Neural cell (in vitro differentiated cells): ENCODE measurements around the gene DUSP22.

ENCODE experiments used
- CTCF ChIP-seq: fragments of 450-650 bp; IDR thresholded peaks from 2 replicates; pipeline ENCODE4 v1.5.1; 2014; ENCODE audit warnings: antibody characterized with exemption, mild to moderate bottlenecking, moderate library complexity; ENCODE audit not compliant: poor library complexity, severe bottlenecking
- POLR2AphosphoS5 ChIP-seq: IDR thresholded peaks from 2 replicates; pipeline ENCODE4 v1.6.1; 2012
- SMC3 ChIP-seq: fragments of 450-650 bp; conservative IDR thresholded peaks from 2 replicates; pipeline ENCODE4 v1.6.1; 2014; ENCODE audit warnings: antibody characterized with exemption, mild to moderate bottlenecking, moderate library complexity; ENCODE audit not compliant: poor library complexity
- TAF1 ChIP-seq: IDR thresholded peaks from 2 replicates; pipeline ENCODE4 v1.6.1; 2012; ENCODE audit warnings: low read depth

- TF ChIP-seq CTCF (no peak), SMC3 (no peak), TAF1 (no peak), POLR2AphosphoS5 (no peak)
Observed at GRCh38 chr6:323730-324088, 31.4 kb downstream of the DUSP22 start.
